SU-DHL-6 (cell line): ENCODE results near the gene MEIOC.

ENCODE experiments used
- EZH2phosphoT487 ChIP-seq: fragments of 200-600 bp; sonication (generic), shearing (Covaris generic); conservative IDR thresholded peaks from 2 replicates; pipeline ENCODE4 v1.6.1; 2018; ENCODE audit warnings: mild to moderate bottlenecking, antibody characterized with exemption, low read length, moderate library complexity, mixed read lengths
- TF ChIP-seq, protein P1 (sequence below): fragments of 200-600 bp; sonication (generic); IDR thresholded peaks from one replicate; pipeline ENCODE4 v1.5.1; 2017; ENCODE audit warnings: antibody characterized with exemption, mild to moderate bottlenecking, low read length, moderate library complexity; ENCODE audit not compliant: insufficient read depth, poor library complexity, severe bottlenecking

DNA sequence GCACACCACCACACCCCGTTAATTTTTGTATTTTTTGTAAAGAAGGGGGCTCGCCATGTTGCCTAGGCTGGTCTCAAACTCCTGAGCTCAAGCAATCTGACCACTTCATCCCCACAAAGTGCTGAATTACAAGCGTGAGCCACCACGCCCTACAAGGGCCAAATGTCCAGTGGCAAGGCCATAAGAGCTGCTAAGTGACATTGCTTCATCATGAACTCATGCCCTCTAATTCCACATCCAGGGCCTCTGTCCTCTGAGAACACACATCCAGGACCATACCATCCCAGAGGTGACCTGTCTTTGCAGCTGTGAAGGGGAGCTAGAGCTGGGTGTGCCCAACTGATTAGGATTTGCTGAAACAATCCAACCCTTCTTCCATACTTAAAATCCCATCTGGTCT, 25.6 kb upstream of the MEIOC start:
- TF ChIP-seq, protein P1, sequence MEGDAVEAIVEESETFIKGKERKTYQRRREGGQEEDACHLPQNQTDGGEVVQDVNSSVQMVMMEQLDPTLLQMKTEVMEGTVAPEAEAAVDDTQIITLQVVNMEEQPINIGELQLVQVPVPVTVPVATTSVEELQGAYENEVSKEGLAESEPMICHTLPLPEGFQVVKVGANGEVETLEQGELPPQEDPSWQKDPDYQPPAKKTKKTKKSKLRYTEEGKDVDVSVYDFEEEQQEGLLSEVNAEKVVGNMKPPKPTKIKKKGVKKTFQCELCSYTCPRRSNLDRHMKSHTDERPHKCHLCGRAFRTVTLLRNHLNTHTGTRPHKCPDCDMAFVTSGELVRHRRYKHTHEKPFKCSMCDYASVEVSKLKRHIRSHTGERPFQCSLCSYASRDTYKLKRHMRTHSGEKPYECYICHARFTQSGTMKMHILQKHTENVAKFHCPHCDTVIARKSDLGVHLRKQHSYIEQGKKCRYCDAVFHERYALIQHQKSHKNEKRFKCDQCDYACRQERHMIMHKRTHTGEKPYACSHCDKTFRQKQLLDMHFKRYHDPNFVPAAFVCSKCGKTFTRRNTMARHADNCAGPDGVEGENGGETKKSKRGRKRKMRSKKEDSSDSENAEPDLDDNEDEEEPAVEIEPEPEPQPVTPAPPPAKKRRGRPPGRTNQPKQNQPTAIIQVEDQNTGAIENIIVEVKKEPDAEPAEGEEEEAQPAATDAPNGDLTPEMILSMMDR, result no peak
- TF ChIP-seq EZH2phosphoT487, result no peak
